Measurements from ENCODE around the gene UPP2.

DNA sequence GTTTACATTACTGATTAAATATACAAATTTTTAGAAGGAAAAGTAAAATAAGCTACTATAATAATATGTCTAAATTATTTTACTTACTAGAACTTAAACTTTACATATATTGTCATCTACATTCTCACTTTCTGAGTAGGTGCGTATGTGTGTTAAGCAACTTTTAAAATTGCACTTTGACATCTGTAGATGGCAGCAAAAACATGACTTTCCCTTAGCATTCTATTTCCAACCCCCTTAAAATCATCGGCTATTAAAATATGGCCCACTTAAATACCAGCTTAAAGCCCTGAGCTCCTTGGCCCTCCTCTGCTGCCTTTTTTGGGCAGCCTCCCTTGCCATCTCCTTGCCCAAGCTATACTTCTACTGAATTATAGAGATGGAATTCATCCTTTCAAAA lies 78.0 kb downstream of the UPP2 start:
- TF ChIP-seq SMC3 (IDR thresholded peaks at IDR 0.05) (peak; percentile 49; the same call in 2 of the 3 replicates), BHLHE40 (IDR thresholded peaks at IDR 0.05; ENCODE audit: low read depth, low read length) (no peak), RAD21 (conservative IDR thresholded peaks at IDR 0.05 in 1 of 2, IDR thresholded peaks at IDR 0.05 in 1 of 2) (peak; percentile 68 to 72), CHD2 (IDR thresholded peaks at IDR 0.05; ENCODE audit: low read length, partially characterized antibody) (no peak), TP53 (CRISPR knock-in tag; IDR thresholded peaks at IDR 0.05) (no peak), POLR2AphosphoS2 (conservative IDR thresholded peaks at IDR 0.05; ENCODE audit: low read length) (no peak), EP300 (IDR thresholded peaks at IDR 0.05) (no peak), MAZ (IDR thresholded peaks at IDR 0.05; ENCODE audit: borderline replicate concordance, low read depth, low read length) (no peak), POLR2A (IDR thresholded peaks at IDR 0.05; ENCODE audit: low read length) (no peak)
- TF ChIP-seq, protein P1, sequence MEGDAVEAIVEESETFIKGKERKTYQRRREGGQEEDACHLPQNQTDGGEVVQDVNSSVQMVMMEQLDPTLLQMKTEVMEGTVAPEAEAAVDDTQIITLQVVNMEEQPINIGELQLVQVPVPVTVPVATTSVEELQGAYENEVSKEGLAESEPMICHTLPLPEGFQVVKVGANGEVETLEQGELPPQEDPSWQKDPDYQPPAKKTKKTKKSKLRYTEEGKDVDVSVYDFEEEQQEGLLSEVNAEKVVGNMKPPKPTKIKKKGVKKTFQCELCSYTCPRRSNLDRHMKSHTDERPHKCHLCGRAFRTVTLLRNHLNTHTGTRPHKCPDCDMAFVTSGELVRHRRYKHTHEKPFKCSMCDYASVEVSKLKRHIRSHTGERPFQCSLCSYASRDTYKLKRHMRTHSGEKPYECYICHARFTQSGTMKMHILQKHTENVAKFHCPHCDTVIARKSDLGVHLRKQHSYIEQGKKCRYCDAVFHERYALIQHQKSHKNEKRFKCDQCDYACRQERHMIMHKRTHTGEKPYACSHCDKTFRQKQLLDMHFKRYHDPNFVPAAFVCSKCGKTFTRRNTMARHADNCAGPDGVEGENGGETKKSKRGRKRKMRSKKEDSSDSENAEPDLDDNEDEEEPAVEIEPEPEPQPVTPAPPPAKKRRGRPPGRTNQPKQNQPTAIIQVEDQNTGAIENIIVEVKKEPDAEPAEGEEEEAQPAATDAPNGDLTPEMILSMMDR (IDR thresholded peaks at IDR 0.05): peak; percentile 59
- TF ChIP-seq, protein P2, sequence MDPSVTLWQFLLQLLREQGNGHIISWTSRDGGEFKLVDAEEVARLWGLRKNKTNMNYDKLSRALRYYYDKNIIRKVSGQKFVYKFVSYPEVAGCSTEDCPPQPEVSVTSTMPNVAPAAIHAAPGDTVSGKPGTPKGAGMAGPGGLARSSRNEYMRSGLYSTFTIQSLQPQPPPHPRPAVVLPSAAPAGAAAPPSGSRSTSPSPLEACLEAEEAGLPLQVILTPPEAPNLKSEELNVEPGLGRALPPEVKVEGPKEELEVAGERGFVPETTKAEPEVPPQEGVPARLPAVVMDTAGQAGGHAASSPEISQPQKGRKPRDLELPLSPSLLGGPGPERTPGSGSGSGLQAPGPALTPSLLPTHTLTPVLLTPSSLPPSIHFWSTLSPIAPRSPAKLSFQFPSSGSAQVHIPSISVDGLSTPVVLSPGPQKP (IDR thresholded peaks at IDR 0.05; ENCODE audit: low read depth, low read length): no peak
- TF ChIP-seq, protein P3, sequence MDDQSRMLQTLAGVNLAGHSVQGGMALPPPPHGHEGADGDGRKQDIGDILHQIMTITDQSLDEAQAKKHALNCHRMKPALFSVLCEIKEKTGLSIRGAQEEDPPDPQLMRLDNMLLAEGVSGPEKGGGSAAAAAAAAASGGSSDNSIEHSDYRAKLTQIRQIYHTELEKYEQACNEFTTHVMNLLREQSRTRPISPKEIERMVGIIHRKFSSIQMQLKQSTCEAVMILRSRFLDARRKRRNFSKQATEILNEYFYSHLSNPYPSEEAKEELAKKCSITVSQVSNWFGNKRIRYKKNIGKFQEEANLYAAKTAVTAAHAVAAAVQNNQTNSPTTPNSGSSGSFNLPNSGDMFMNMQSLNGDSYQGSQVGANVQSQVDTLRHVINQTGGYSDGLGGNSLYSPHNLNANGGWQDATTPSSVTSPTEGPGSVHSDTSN (IDR thresholded peaks at IDR 0.05): no peak

Data from A549 (cell line).